Neural crest cell (in vitro differentiated cells): ENCODE data around the gene PRMT9. TPM values are rescaled to one million over a fixed set of nuclear protein-coding genes. Genes with fewer than 3 reads are reported as not detected.

Experiments used
- DNase-seq: peaks from one replicate; pipeline ENCODE4 v3.0.0; 2021; ENCODE audit warnings: low read depth, mixed read lengths, low spot score
- H3K27ac Mint-ChIP-seq: one replicate; pipeline ENCODE4 v1.8.0; 2021; ENCODE audit warnings: mild to moderate bottlenecking, mixed read lengths; ENCODE audit not compliant: unreplicated experiment
- H3K27me3 Mint-ChIP-seq: 2 replicates; pipeline ENCODE4 v1.8.0; 2021; ENCODE audit warnings: low read depth, mild to moderate bottlenecking, mixed read lengths
- H3K36me3 Mint-ChIP-seq: 2 replicates; pipeline ENCODE4 v1.8.0; 2021; ENCODE audit warnings: low read depth, mild to moderate bottlenecking, mixed read lengths
- H3K4me1 Mint-ChIP-seq: 2 replicates; pipeline ENCODE4 v1.8.0; 2021; ENCODE audit warnings: mixed read lengths
- H3K4me3 Mint-ChIP-seq: one replicate; pipeline ENCODE4 v1.8.0; 2021; ENCODE audit warnings: mild to moderate bottlenecking, mixed read lengths
- H3K9me3 Mint-ChIP-seq: 2 replicates; pipeline ENCODE4 v1.8.0; 2021; ENCODE audit warnings: mixed read lengths
- CTCF ChIP-seq: fragments of 200-600 bp; sonication (generic); conservative IDR thresholded peaks from 2 replicates; pipeline ENCODE4 v1.5.0; 2021; ENCODE audit warnings: antibody characterized with exemption, mild to moderate bottlenecking
- total RNA-seq: library from RNA; stranded (reverse); gene quantifications from 2 replicates; pipeline ENCODE4 v1.2.1, GENCODE V29; 2021

The PRMT9 gene
- total RNA-seq, 1 donor from 2014 or later = 10.2 TPM

- Mint-ChIP-seq H3K36me3 (peaks cover 12% of the 10 kb centered on the region), H3K9me3 (no peaks in the 10 kb centered on the region), H3K27me3 (peaks cover 2% of the 10 kb centered on the region), H3K27ac (no peak overlapping the region), H3K4me3 (peak overlapping the region; percentile 65), H3K4me1 (peaks cover 29% of the 10 kb centered on the region)
- no peak for TF ChIP-seq CTCF
- DNase-seq = no peak
Measured at GRCh38 chr4:147620315-147620714, 63.6 kb downstream of the PRMT9 start.

GRCh38 chr4:147617841-147618691 lies 65.9 kb downstream of the PRMT9 start:
- H3K27ac Mint-ChIP-seq = peak overlapping the region; percentile 47
- no peak for DNase-seq
- H3K36me3 Mint-ChIP-seq = peaks cover 12% of the 10 kb centered on the region
- H3K27me3 Mint-ChIP-seq = peaks cover 13% of the 10 kb centered on the region
- H3K4me1 Mint-ChIP-seq = peaks cover 29% of the 10 kb centered on the region
- H3K4me3 Mint-ChIP-seq = peak overlapping the region; percentile 96
- H3K9me3 Mint-ChIP-seq = no peaks in the 10 kb centered on the region
- no peak for TF ChIP-seq CTCF

DNA sequence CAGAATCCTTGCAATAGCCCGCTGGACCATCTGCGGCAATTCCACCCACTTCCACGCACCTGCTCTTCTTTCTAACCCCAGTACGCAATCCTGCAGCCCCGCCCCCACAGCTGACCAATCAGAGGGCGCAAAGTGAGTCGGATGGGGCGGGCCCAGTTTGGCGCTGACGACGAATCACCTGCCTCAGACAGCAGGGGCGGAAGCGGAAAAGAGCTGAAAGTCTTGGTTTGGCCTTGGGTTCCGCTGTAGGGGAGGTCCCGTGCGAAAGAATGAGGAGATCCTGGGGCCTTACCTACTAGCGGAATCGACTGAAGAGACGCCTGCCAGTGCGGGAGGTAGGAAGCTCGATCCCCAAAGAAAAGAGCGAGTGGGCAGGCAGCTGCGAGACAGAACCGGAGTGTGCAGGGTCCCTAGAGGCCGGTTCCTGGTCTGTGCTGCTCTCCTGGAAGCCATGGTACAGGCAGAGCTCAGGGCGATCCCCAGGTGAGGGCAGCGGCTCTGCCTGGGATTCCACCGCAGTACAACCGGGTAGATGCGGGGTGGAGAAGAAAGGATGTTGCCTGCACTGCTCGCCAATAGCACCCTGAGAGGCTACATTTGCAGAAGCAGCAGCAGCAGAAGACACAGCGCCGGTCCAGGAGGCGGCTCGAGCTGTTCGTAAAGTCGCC lies 66.7 kb downstream of the PRMT9 start, which contains the start of gene TMEM184C:
Gene TMEM184C (plus strand): TSS at position 225 of the 668 bp plus-strand sequence. CDS start 560 bp downstream, outside the sequence.
- Mint-ChIP-seq H3K4me3 (peak within 1 kb of the TSS; percentile 96), H3K27me3 (peaks cover 14% of the 10 kb centered on the region), H3K36me3 (peaks cover 7% of the 10 kb centered on the region), H3K9me3 (no peaks in the 10 kb centered on the region), H3K27ac (peak within 1 kb of the TSS; percentile 95), H3K4me1 (peaks cover 29% of the 10 kb centered on the region)
- no peak for TF ChIP-seq CTCF
- peak; percentile 95 for DNase-seq

GRCh38 chr4:147616849-147617172 lies 67.2 kb downstream of the PRMT9 start:
- Mint-ChIP-seq H3K27ac (peak overlapping the region; percentile 95), H3K36me3 (peaks cover 7% of the 10 kb centered on the region)

DNA sequence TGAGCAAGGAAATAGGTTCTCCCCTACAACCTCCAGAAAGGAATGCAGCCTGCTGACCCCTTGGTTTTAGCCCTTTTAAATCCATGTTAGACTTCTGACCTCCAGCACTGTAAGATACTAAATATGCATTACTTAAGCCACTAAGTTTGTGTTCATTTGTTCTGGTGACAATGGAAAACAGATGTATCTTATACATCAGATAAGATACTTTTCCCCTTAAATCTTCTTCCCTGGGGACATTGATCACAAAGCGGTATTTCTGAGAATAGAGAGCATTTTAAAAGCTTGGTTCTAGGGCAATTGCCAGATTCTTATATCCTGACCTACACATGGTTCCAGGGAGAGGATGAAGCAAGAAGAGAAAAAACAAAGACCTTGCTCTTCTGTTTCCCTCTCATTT lies 73.3 kb downstream of the PRMT9 start:
- no peak overlapping the region for H3K27ac Mint-ChIP-seq

More at GRCh38 chr4:147616849-147617172, 67.2 kb downstream of the PRMT9 start:
- H3K4me3 Mint-ChIP-seq = peak overlapping the region; percentile 96
- H3K27me3 Mint-ChIP-seq = peaks cover 14% of the 10 kb centered on the region
- peaks cover 29% of the 10 kb centered on the region for H3K4me1 Mint-ChIP-seq
- no peak for TF ChIP-seq CTCF
- DNase-seq = no peak
- no peaks in the 10 kb centered on the region for H3K9me3 Mint-ChIP-seq

More for the DNA sequence above, 73.3 kb downstream of the PRMT9 start:
- Mint-ChIP-seq H3K36me3 (no peaks in the 10 kb centered on the region), H3K4me3 (no peak overlapping the region), H3K27me3 (peaks cover 14% of the 10 kb centered on the region), H3K4me1 (peaks cover 3% of the 10 kb centered on the region), H3K9me3 (no peaks in the 10 kb centered on the region)
- no peak for DNase-seq
- no peak for TF ChIP-seq CTCF
